GM18870 (cell line): ENCODE results near the gene CTBP1.

ENCODE experiments used
- ATAC-seq: cut with Tn5 transposase; IDR thresholded peaks from one replicate; pipeline ENCODE4 v1.9.1; 2021; ENCODE audit warnings: moderate library complexity; ENCODE audit not compliant: unreplicated experiment

Gene CTBP1

GRCh38 chr4:1164444-1164843, 84.5 kb downstream of the CTBP1 start:
- ATAC-seq: no peak

- no peak for ATAC-seq
These were observed 84.9 kb downstream of the CTBP1 start for GRCh38 chr4:1164040-1164439.
